Suprapubic skin (tissue), 4 donors: Measurements from ENCODE around the gene TNIK. TPM values are rescaled to one million over a fixed set of nuclear protein-coding genes. Genes with fewer than 3 reads are reported as not detected.

Experiments
- DNase-seq, 2 donors: peaks; one replicate each; pipeline ENCODE4 v3.0.0-alpha.2; 2019; ENCODE audit warnings: low spot score in 2 of 2
- H3K27ac ChIP-seq: fragments of 200-600 bp; sonication (generic); one replicate; pipeline ENCODE4 v1.5.1; 2019
- H3K27me3 ChIP-seq: fragments of 200-600 bp; sonication (generic); one replicate; pipeline ENCODE4 v1.5.1; 2019
- H3K36me3 ChIP-seq: fragments of 200-600 bp; sonication (generic); one replicate; pipeline ENCODE4 v1.5.1; 2019
- H3K4me1 ChIP-seq: fragments of 200-600 bp; sonication (generic); one replicate; pipeline ENCODE4 v1.5.1; 2019
- H3K4me3 ChIP-seq: fragments of 200-600 bp; sonication (generic); one replicate; pipeline ENCODE4 v1.5.1; 2019; ENCODE audit warnings: mild to moderate bottlenecking
- H3K9me3 ChIP-seq: fragments of 200-600 bp; sonication (generic); one replicate; pipeline ENCODE4 v1.5.1; 2019
- CTCF ChIP-seq, 2 donors: fragments of 200-600 bp in 1 of 2; fragments of 450-650 bp in 1 of 2; sonication (generic) in 1 of 2; IDR thresholded peaks; one replicate each; pipeline ENCODE4 v1.5.1; 2016 to 2019; ENCODE audit warnings: antibody characterized with exemption in 2 of 2, mild to moderate bottlenecking in 1 of 2, moderate library complexity in 1 of 2
- EP300 ChIP-seq: sonication (generic); formaldehyde crosslinking; IDR thresholded peaks from one replicate; pipeline ENCODE4 v1.6.1; 2017; ENCODE audit warnings: antibody characterized with exemption
- POLR2A ChIP-seq, 2 donors: fragments of 450-650 bp; IDR thresholded peaks; one replicate each; pipeline ENCODE4 v1.6.1; 2017; ENCODE audit warnings: antibody characterized with exemption in 2 of 2, mild to moderate bottlenecking in 2 of 2, moderate library complexity in 2 of 2
- POLR2AphosphoS5 ChIP-seq, 3 donors: sonication (generic); formaldehyde crosslinking; IDR thresholded peaks; one replicate each; pipeline ENCODE4 v1.6.1; 2017; ENCODE audit warnings: antibody characterized with exemption in 3 of 3
- WGBS: methylation state at CpG from one replicate; pipeline ENCODE4 v1.1.5; 2018; 5-methylcytosine and 5-hydroxymethylcytosine counted together
- total RNA-seq, 4 donors: library from RNA; depleted of rRNA; stranded (reverse); fragments of >200 nt; gene quantifications; one replicate each; pipeline ENCODE4 v1.1.0, GENCODE V29; 2016

TNIK gene
- total RNA-seq, 4 donors from 2014 or later, result 2.0 to 4.3 (median 3.1) TPM

GRCh38 chr3:171334465-171334811 is 125.8 kb downstream of the TNIK start:
- no peak overlapping the region for H3K27ac ChIP-seq
- TF ChIP-seq POLR2A (IDR thresholded peaks at IDR 0.05), result no peak
- TF ChIP-seq EP300, result no peak
- no peak for TF ChIP-seq CTCF (IDR thresholded peaks at IDR 0.05)
- TF ChIP-seq POLR2AphosphoS5 (IDR thresholded peaks at IDR 0.05), result no peak

DNA sequence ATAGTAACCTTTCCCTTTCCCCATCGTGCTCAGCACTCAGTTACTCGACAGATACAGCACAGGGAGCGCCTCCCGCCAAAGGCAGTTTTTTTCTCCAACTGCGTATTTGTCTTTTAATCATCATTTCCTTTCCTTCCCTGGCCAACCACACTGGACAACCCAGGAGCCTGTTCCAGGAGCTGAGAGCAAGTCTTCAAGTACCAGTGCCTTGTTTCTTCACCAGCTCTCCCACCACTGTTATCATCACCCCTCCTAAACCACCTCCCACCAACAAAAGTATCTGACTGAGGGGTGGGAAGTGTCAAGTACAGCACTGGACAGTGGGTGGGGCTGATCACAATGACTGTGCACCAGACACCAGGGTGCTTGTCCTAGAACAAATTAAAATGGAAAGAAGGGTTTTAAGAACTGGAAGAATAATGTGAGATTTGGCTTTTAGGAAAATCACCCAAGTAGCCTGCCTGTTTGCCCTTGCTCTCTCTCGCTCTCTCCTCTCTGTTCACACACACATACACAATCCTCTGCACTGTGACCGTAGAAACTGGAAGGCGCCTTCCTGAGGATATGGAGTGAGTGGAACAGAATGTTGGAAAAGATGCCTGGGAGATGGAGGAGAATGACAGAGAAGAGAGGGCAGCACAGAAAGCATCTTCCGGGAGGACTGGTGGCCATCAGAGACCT is 126.3 kb downstream of the TNIK start:
- no peak overlapping the region for H3K27ac ChIP-seq
- WGBS, result 91% methylated on average over 9 of the region's 9 CpGs
- H3K9me3 ChIP-seq, result no peaks in the 10 kb centered on the region
- peaks cover 6% of the 10 kb centered on the region for H3K4me1 ChIP-seq
- H3K36me3 ChIP-seq, result no peaks in the 10 kb centered on the region
- no peaks in the 10 kb centered on the region for H3K27me3 ChIP-seq
- no peak for DNase-seq
- TF ChIP-seq EP300 (no peak), CTCF (IDR thresholded peaks at IDR 0.05) (no peak), POLR2A (IDR thresholded peaks at IDR 0.05) (no peak), POLR2AphosphoS5 (IDR thresholded peaks at IDR 0.05) (no peak)
- no peak overlapping the region for H3K4me3 ChIP-seq

More at GRCh38 chr3:171334465-171334811, 125.8 kb downstream of the TNIK start:
- no peaks in the 10 kb centered on the region for H3K36me3 ChIP-seq
- DNase-seq, result no peak
- no peaks in the 10 kb centered on the region for H3K9me3 ChIP-seq
- H3K27me3 ChIP-seq, result no peaks in the 10 kb centered on the region
- no peak overlapping the region for H3K4me3 ChIP-seq
- H3K4me1 ChIP-seq, result peaks cover 6% of the 10 kb centered on the region
- WGBS, result 32% methylated on average over 2 of the region's 2 CpGs

- Histone ChIP-seq H3K27me3 (no peaks in the 10 kb centered on the region), H3K4me3 (no peak overlapping the region), H3K27ac (no peak overlapping the region), H3K36me3 (no peaks in the 10 kb centered on the region), H3K4me1 (peaks cover 14% of the 10 kb centered on the region), H3K9me3 (no peaks in the 10 kb centered on the region)
- WGBS, result 92% methylated on average over 3 of the region's 3 CpGs
- DNase-seq, result no peak
- TF ChIP-seq EP300 (no peak), CTCF (IDR thresholded peaks at IDR 0.05) (no peak), POLR2A (IDR thresholded peaks at IDR 0.05) (no peak), POLR2AphosphoS5 (IDR thresholded peaks at IDR 0.05) (no peak)
These were observed 129.3 kb downstream of the TNIK start for GRCh38 chr3:171330938-171331337.

- 74% methylated on average over 4 of the region's 4 CpGs for WGBS
- no peak for TF ChIP-seq CTCF (IDR thresholded peaks at IDR 0.05)
- Histone ChIP-seq H3K9me3 (no peaks in the 10 kb centered on the region), H3K36me3 (no peaks in the 10 kb centered on the region), H3K27ac (no peak overlapping the region), H3K27me3 (no peaks in the 10 kb centered on the region), H3K4me3 (no peak overlapping the region), H3K4me1 (peaks cover 14% of the 10 kb centered on the region)
- no peak for DNase-seq
These were observed 130.5 kb downstream of the TNIK start for GRCh38 chr3:171329746-171330145.

DNA sequence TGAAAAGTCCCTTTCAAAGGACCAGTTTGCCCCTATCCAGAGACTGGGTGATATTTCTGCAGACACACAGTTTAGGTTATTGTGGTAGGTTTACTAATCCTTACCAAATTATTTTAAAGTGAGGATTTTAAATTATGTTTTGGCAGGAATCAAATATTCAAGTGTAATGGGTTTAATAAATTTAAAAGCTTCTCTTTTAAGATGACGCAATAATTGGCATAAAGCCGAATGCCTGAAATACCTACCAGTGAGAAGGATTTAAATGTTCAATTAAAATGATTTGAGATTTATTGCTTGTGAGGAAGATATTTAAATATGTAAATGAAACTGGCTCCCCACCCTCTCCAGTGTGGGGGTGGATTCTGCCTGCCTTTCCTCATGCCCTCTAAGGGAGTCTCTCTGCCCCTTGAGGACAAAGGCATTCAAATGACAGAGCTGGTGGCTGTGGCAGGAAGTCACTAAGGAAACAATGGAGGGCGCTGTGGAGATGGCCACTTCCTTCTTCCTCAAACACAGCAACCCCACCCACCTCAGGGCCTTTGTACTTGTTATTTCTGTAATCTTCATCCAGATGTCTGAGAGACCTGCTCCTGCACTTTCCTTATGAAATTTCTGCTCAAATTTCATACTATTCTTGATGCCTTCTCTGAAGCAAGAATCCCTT is 131.7 kb downstream of the TNIK start:
- no peak overlapping the region for H3K4me3 ChIP-seq

More for the DNA sequence above, 131.7 kb downstream of the TNIK start:
- no peak overlapping the region for H3K27ac ChIP-seq
- DNase-seq, result no peak
- no peaks in the 10 kb centered on the region for H3K9me3 ChIP-seq
- peaks cover 14% of the 10 kb centered on the region for H3K4me1 ChIP-seq
- 27% methylated on average over 3 of the region's 3 CpGs for WGBS
- TF ChIP-seq POLR2AphosphoS5 (IDR thresholded peaks at IDR 0.05), result no peak
- no peak for TF ChIP-seq EP300
- no peak for TF ChIP-seq CTCF (IDR thresholded peaks at IDR 0.05)
- TF ChIP-seq POLR2A (IDR thresholded peaks at IDR 0.05), result no peak
- H3K36me3 ChIP-seq, result no peaks in the 10 kb centered on the region
- no peaks in the 10 kb centered on the region for H3K27me3 ChIP-seq
